Naive thymus-derived CD8-positive, alpha-beta T cell (primary cell): ENCODE results near the gene ZFPM1. TPM values are rescaled to one million over a fixed set of nuclear protein-coding genes. Genes with fewer than 3 reads are reported as not detected.
"Not testable (repeated sequence)": the region's sequence is repeated elsewhere in the genome, so short reads cannot be mapped to it uniquely, and the experiment has no call there.

Source experiments
- ATAC-seq, 2 donors: fragments of 150-1000 bp; cut with Tn5 transposase in 1 of 2; sonication (Bioruptor Pico), chemical (Tn5 transposase) in 1 of 2; 1 replicate in 1 of 2; 2 replicates in 1 of 2; pipeline ENCODE4 v1.10.0; 2021; ENCODE audit warnings: mild to moderate bottlenecking in 2 of 2, moderate library complexity in 2 of 2
- POLR2A ChIA-PET: fragments of 350-600 bp; sonication (Branson Sonifier 250); formaldehyde crosslinking; loops from one replicate; lab custom pipeline; 2021; ENCODE audit warnings: antibody characterized with exemption; lab: Charles Lee
- DNase-seq, 10 donors: peaks; one replicate each; pipeline versions ENCODE4 v3.0.0 to v3.0.0-alpha.2; 2020 to 2022
- H3K27ac Mint-ChIP-seq, 10 donors: one replicate each; pipeline ENCODE4 v1.8.0; 2020 to 2022; ENCODE audit warnings: mild to moderate bottlenecking in 10 of 10, mixed read lengths in 10 of 10, moderate library complexity in 4 of 10, inconsistent platforms in 1 of 10
- H3K27me3 Mint-ChIP-seq, 5 donors: one replicate each; pipeline ENCODE4 v1.8.0; 2021 to 2022; ENCODE audit warnings: mixed read lengths in 5 of 5
- H3K36me3 Mint-ChIP-seq, 3 donors: one replicate each; pipeline ENCODE4 v1.8.0; 2020 to 2022; ENCODE audit warnings: mixed read lengths in 3 of 3, mild to moderate bottlenecking in 2 of 3, inconsistent platforms in 1 of 3
- H3K4me1 Mint-ChIP-seq, 4 donors: one replicate each; pipeline ENCODE4 v1.8.0; 2021 to 2022; ENCODE audit warnings: mixed read lengths in 4 of 4
- H3K4me3 Mint-ChIP-seq, 10 donors: one replicate each; pipeline ENCODE4 v1.8.0; 2020 to 2022; ENCODE audit warnings: mild to moderate bottlenecking in 10 of 10, mixed read lengths in 10 of 10, moderate library complexity in 6 of 10, inconsistent platforms in 1 of 10
- H3K9me3 Mint-ChIP-seq, 9 donors: one replicate each; pipeline ENCODE4 v1.8.0; 2020 to 2022; ENCODE audit warnings: mixed read lengths in 9 of 9, mild to moderate bottlenecking in 3 of 9, inconsistent platforms in 1 of 9, moderate library complexity in 1 of 9
- polyA plus RNA-seq, 3 donors: library from polyadenylated mRNA; unstranded; fragments of 300-500 nt; fragmentation: Illumina TruSeq; gene quantifications; one replicate each; pipeline ENCODE4 v1.2.3, GENCODE V29; 2021
- total RNA-seq, 8 experiments: library from RNA in 2 of 8; stranded (reverse) in 2 of 8; gene quantifications; one replicate each; pipeline ENCODE4 v1.2.3 and lab custom pipeline; 2021 to 2026

Gene ZFPM1
- total and polyA plus RNA-seq, 5 experiments from 2014 or later = 0.23 to 10.8 (median 0.36) TPM

DNA sequence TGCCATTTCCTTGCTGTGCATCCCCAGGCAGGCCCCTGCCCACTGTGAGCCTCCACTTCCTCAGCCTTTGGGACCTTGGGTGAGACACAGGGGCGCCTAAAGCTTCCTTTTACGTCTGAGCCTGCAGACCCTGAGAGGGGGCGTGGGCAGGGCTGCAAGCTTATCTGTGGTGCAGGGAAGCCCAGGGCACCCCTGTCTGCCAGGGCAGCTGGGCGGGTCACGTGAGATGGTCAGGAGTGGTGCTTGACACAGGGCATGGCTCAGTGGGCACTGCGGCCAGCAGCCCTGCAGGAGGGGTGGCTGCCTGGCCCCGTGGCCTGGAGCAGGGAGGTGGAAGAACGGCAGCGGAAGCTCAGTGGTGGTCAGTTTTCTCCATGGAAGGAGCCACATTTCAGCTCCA is 62.3 kb downstream of the ZFPM1 start:
- ATAC-seq (no peak), DNase-seq (no peak)
- peaks cover 0 to 15% (median 1%) of the 10 kb centered on the region in 4 donors for H3K4me1 Mint-ChIP-seq
- peak overlapping the region in 1 of 10 donors; percentile 20 for H3K4me3 Mint-ChIP-seq
- H3K9me3 Mint-ChIP-seq = peaks cover 0 to 31% (median 0%) of the 10 kb centered on the region in 9 donors
- no peaks in the 10 kb centered on the region for H3K27me3 Mint-ChIP-seq
- POLR2A ChIA-PET = no interaction called here
- no peaks in the 10 kb centered on the region for H3K36me3 Mint-ChIP-seq
- peak overlapping the region in 1 of 10 donors; percentile 20 for H3K27ac Mint-ChIP-seq

DNA sequence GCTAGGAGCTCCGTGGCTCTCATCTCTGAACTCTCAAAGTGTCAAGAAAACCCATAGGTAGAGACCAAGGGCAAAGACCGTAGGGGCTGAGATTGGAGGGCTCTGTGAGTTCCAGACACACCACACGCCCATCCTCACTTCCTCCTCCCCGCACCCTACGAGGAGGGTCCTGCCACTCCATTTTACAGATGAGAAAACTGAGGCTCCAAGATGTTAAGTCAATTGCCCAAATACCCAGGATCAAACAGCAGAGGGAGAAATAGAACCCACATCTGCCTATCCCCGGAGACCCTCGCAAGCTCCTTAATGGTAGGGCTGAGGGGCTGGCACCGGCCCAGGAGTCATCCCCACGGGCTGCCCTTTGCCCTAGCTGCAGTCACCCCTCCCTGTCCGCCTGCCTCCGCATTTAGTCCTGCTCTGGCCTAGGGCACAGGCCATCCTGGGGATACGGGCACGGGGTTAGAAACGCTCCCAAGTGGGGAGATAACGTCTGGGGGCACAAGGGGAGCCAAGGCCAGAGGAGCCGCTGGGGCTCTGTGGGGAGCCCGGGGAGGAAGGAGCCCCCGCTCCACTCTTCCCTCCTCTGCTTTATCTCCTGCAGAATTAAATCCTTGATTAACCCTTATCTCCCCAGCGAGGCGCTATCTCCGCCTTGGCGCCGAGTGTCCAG is 63.0 kb downstream of the ZFPM1 start:
- DNase-seq = no peak
- Mint-ChIP-seq H3K27ac (no peak overlapping the region), H3K36me3 (no peaks in the 10 kb centered on the region), H3K4me3 (no peak overlapping the region), H3K4me1 (peaks cover 0 to 15% (median 1%) of the 10 kb centered on the region in 4 donors), H3K9me3 (peaks cover 0 to 31% (median 0%) of the 10 kb centered on the region in 9 donors), H3K27me3 (no peaks in the 10 kb centered on the region)
- ATAC-seq = no peak
- POLR2A ChIA-PET = no interaction called here

DNA sequence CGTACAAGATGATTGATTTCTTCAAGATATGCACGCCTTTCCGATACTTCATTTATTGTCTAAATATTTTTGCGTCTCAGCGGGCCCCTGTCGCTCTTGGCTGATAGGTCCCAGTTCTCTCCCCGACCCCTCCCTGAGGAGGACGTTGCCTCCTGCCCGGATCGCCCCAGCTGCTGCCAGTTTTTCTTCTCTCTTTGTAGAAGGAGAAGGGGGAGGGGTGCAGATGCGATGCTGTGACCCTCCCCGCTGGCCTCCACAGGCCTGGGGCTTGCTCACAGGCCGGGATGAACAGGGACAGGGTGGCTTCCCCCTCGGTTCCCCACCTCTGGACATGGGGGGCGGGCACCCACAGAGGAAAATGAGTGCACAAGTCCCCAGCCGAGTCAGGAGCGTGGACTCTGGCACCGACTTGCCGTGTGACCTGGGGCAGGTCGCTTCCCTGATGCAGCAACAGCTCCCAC is 63.6 kb downstream of the ZFPM1 start:
- no peak overlapping the region for H3K4me3 Mint-ChIP-seq
- POLR2A ChIA-PET = no interaction called here
- peak overlapping the region in 1 of 10 donors; percentile 60 for H3K27ac Mint-ChIP-seq

DNA sequence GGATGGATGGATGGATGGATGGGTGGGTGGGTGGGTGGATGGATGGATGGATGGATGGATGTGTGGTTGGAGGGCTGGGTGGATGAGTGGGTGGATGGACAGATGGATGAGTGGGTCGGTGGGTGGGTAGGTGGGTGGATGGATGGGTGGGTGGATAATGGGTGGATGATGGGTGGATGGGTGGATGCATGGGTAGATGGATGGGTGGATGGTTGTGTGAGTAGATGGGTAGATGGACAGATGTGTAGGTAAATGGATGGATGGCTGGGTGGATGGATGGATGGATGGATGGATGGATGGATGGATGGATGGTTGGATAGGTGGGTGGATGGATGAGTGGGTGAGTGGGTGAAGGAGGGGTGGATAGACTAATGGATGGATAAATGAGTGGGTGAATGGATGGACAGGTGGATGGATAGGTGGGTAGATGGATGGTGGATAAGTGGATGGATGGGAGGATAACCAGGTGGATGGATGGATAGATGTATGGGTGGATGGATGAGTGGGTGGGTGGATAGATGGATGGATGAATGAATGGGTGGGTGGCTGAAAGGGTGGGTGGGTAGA is 64.2 kb downstream of the ZFPM1 start:
- DNase-seq, H3K4me3 Mint-ChIP-seq, POLR2A ChIA-PET, ATAC-seq, H3K36me3 Mint-ChIP-seq, H3K27me3 Mint-ChIP-seq: not testable (repeated sequence)
- Mint-ChIP-seq H3K27ac (peak overlapping the region in 1 of 10 donors; percentile 44), H3K9me3 (peaks cover 0 to 31% (median 0%) of the 10 kb centered on the region in 9 donors), H3K4me1 (peaks cover 0 to 15% (median 1%) of the 10 kb centered on the region in 4 donors)

More for the DNA sequence above, 63.6 kb downstream of the ZFPM1 start:
- DNase-seq = no peak
- H3K9me3 Mint-ChIP-seq = peaks cover 0 to 31% (median 0%) of the 10 kb centered on the region in 9 donors
- ATAC-seq = no peak
- H3K4me1 Mint-ChIP-seq = peaks cover 0 to 15% (median 1%) of the 10 kb centered on the region in 4 donors
- H3K36me3 Mint-ChIP-seq = no peaks in the 10 kb centered on the region
- H3K27me3 Mint-ChIP-seq = no peaks in the 10 kb centered on the region

DNA sequence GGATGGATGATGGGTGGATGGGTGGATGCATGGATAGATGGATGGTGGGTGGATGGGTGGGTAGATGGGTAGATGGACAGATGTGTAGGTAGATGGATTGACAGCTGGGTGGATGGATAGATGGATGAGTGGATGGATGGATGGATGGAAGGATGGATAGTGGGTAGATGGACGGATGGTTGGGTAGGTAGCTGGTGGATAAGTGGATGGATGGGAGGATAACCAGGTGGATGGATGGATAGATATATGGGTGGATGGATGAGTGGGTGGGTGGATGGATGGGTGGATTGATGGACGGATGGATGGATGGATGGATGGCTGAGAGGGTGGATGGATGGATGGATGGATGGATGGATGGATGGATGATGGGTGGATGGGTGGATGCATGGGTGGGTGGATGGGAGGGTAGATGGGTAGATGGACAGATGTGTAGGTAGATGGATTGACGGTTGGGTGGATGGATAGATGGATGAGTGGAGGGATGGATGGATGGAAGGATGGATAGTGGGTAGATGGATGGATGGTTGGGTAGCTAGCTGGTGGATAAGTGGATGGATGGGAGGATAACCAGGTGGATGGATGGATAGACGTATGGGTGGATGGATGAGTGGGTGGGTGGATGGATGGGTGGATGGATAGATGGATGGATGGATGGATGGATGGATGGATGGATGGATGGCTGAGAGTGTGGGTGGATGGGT is 65.5 kb downstream of the ZFPM1 start:
- H3K4me1 Mint-ChIP-seq = peaks cover 0 to 15% (median 2%) of the 10 kb centered on the region in 4 donors
- H3K36me3 Mint-ChIP-seq, H3K27me3 Mint-ChIP-seq, DNase-seq, POLR2A ChIA-PET, ATAC-seq, H3K4me3 Mint-ChIP-seq: not testable (repeated sequence)
- H3K9me3 Mint-ChIP-seq = peaks cover 0 to 31% (median 0%) of the 10 kb centered on the region in 9 donors
- H3K27ac Mint-ChIP-seq = peak overlapping the region in 2 of 10 donors; percentile 14 to 77

DNA sequence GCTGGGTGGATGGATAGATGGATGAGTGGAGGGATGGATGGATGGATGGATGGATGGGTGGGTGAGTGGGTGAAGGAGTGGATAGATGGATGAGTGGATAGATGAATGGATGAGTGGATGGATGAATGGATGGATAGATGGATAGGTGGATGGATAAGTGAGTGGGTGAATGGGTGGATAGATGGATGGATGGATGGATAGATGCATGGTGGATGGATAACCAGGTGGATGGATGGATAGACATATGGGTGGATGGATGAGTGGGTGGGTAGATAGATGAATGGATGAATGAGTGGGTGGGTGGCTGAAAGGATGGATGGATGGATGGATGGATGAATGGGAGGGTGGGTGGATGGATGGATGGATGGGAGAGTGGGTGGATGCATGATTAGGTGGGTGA is 66.2 kb downstream of the ZFPM1 start:
- POLR2A ChIA-PET = no interaction called here
- ATAC-seq (no peak), DNase-seq (no peak)
- H3K27ac Mint-ChIP-seq = peak overlapping the region in 1 of 10 donors; percentile 14
- peaks cover 0 to 31% (median 0%) of the 10 kb centered on the region in 9 donors for H3K9me3 Mint-ChIP-seq
- H3K27me3 Mint-ChIP-seq = no peaks in the 10 kb centered on the region
- H3K4me3 Mint-ChIP-seq = no peak overlapping the region
- no peaks in the 10 kb centered on the region for H3K36me3 Mint-ChIP-seq
- peaks cover 0 to 15% (median 2%) of the 10 kb centered on the region in 4 donors for H3K4me1 Mint-ChIP-seq

DNA sequence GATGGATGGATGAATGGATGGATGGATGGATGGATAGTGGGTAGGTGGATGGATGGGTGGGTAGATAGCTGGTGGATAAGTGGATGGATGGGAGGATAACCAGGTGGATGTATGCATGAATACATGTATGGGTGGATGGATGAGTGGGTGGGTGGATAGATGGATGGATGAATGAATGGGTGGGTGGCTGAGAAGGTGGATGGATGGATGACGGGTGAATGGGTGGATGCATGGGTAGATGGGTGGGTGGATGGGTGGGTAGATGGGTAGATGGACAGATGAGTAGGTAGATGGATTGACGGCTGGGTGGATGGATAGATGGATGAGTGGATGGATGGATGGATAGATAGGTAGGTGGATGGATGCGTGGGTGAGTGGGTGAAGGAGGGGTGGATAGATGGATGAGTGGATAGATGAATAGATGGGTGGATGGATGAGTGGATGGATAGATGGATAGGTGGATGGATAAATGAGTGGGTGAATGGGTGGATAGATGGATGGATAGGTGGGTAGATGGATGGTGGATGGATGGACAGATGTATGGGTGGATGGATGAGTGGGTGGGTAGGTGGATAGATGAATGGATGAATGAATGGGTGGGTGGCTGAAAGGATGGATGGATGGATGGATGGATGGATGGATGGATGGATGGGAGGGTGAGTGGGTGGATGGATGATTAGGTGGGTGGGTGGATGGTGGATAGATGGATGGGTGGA is 67.0 kb downstream of the ZFPM1 start:
- ATAC-seq (no peak), DNase-seq (no peak)
- H3K4me3 Mint-ChIP-seq = no peak overlapping the region
- H3K27me3 Mint-ChIP-seq = no peaks in the 10 kb centered on the region
- peaks cover 0 to 15% (median 3%) of the 10 kb centered on the region in 4 donors for H3K4me1 Mint-ChIP-seq
- peak overlapping the region in 3 of 10 donors; percentile 9 to 69 (median 52) for H3K27ac Mint-ChIP-seq
- no peaks in the 10 kb centered on the region for H3K36me3 Mint-ChIP-seq
- H3K9me3 Mint-ChIP-seq = peaks cover 0 to 31% (median 0%) of the 10 kb centered on the region in 9 donors
- POLR2A ChIA-PET = no interaction called here

DNA sequence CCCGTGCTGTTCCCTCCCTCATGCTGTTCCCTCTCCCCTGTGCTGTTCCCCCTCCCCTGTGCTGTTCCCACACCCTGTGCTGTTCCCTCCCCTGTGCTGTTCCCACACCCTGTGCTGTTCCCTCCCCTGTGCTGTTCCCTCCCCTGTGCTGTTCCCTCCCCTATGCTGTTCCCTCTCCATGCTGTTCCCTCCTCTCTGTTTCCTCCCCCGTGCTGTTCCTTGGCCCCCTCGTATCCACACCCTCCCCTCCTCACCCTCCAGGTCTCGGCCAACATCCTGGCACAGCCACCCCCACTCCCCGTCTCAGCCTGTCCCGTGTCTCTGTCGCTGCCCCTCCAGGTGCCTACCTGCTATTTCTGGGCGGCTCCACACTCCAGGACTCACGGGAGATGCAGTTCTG is 68.6 kb downstream of the ZFPM1 start:
- ATAC-seq (no peak), DNase-seq (no peak)
- Mint-ChIP-seq H3K36me3 (no peaks in the 10 kb centered on the region), H3K27ac (peak overlapping the region in 3 of 10 donors; percentile 15 to 79 (median 66)), H3K4me3 (no peak overlapping the region), H3K27me3 (no peaks in the 10 kb centered on the region), H3K4me1 (peaks cover 0 to 15% (median 7%) of the 10 kb centered on the region in 4 donors), H3K9me3 (peaks cover 0 to 31% (median 0%) of the 10 kb centered on the region in 9 donors)
- POLR2A ChIA-PET = no interaction called here

DNA sequence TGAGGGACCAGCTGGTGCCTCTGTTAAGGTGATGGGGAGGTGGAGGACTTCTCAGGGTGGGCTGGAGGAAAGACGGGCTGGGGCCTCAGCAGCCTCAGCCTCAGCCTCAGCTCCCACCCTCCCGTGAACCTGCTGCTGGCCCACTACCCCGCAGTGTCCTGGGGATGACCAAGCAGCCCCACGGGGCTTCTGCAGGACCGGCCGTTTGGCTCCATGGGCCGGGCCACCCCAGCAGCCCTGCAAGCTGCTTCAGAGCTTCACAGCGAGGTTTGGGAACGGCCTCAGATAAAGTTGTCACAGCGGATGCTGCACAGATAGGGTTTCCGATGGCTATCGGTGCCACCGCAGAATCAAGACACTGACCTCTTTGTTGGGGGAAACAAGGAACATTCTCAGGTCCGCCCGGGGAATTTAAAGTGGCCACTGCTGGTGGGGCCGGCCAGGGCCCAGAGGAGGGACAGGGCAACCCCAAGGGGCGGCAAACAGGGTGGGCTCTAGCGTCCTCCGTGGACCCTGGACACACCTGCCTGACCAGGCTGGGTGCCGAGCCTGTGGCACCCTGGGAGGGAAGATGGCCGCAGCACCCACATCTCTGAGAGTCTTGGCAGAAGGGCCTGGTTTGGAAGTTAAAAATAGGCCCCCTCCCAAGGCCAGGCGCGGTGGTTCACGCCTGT is 69.3 kb downstream of the ZFPM1 start:
- H3K4me3 Mint-ChIP-seq = no peak overlapping the region
- no peak for DNase-seq
- peaks cover 0 to 24% (median 0%) of the 10 kb centered on the region in 9 donors for H3K9me3 Mint-ChIP-seq
- no peaks in the 10 kb centered on the region for H3K36me3 Mint-ChIP-seq
- peak overlapping the region in 6 of 10 donors; percentile 6 to 66 (median 56) for H3K27ac Mint-ChIP-seq
- H3K4me1 Mint-ChIP-seq = peaks cover 0 to 12% (median 7%) of the 10 kb centered on the region in 4 donors
- no peak for ATAC-seq
- no peaks in the 10 kb centered on the region for H3K27me3 Mint-ChIP-seq
- POLR2A ChIA-PET = interaction anchor here (0.5 kb wide), 1 partner anchor 719 kb away, joined by 4 read pairs; no protein-coding TSS in a partner anchor

DNA sequence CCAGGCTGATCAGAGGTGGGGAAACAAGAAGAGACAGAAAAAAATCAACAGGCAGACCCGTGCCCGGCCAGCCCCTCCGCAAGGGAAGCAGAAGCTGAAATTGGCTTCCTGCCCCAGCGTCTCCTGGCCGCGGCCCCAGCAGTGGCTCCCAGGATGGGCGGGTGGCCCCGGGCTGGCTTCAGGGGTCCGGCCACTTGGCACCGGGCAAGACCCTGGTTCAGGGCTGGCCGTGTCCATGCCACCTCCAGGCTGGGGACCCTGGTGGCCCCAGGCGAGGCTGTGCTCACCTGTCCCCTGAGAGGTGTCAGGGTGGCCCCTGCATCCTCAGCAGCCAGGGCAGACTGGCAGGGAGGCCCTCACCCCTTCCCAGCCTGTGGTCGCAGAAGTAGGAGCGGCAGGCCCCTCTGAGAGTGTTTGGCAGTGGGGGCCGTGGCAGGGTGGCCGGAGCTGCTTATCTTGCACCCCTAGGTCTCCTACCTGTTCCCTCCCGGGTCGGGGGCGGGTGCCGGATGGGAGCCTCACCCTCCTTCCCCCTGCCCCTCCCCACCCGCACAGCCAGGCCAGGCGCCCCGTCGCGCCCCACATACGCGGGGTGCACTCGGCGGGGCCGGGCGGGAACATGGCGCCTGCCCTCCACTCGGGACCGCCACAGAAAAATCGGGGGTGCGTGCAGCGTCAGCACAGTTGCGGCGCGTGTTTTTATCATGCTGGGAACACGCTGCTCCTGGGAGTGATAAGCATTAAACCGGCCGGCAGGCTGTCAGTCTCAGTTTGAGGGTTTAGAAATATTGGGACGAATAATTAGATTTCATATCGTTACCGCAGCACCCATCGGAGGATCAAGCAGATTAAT is 70.5 kb downstream of the ZFPM1 start:
- no peak overlapping the region for H3K27ac Mint-ChIP-seq
- no peaks in the 10 kb centered on the region for H3K36me3 Mint-ChIP-seq
- DNase-seq (no peak), ATAC-seq (no peak)
- H3K4me3 Mint-ChIP-seq = no peak overlapping the region
- H3K4me1 Mint-ChIP-seq = peaks cover 0 to 9% (median 8%) of the 10 kb centered on the region in 4 donors
- POLR2A ChIA-PET = no interaction called here
- H3K9me3 Mint-ChIP-seq = peaks cover 0 to 13% (median 0%) of the 10 kb centered on the region in 9 donors
- H3K27me3 Mint-ChIP-seq = no peaks in the 10 kb centered on the region

DNA sequence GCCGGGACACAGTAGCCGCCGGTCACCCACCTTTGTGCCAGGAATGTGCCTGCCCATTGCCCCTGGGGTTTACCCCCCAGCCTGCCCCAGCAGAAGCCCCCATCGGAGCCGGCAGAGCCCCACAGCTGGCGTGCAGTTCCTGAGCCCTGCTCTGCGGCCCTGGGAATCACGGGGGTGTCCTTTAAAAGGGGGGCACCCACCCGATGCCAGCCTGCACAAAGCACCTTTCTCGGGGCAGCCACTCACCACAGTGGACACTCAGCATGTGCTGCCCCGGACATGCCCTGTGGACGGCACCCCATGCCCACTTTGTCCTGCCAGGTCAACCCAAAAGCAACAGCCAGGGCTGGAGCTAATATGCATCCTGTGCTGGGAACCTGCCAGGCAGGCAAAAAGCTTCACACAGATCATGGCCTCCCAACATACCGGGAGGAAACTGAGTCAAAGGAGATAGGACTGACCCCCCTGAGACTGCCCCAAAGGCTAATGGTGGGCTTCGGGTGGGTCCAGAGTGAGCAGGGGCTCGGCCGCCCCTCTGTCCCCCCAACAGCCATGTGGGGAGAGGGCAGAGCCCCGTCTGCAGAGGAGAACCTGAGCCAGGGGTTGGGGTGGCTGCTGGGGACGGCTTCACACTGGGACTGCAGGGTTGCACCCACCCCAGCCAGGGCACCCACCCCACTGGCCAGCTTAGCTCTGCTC is 71.3 kb downstream of the ZFPM1 start:
- H3K27ac Mint-ChIP-seq = peak overlapping the region in 3 of 10 donors; percentile 7 to 67 (median 41)
- no peaks in the 10 kb centered on the region for H3K36me3 Mint-ChIP-seq
- ATAC-seq (no peak), DNase-seq (no peak)
- POLR2A ChIA-PET = no interaction called here
- no peaks in the 10 kb centered on the region for H3K27me3 Mint-ChIP-seq
- peaks cover 0 to 4% (median 0%) of the 10 kb centered on the region in 9 donors for H3K9me3 Mint-ChIP-seq
- H3K4me3 Mint-ChIP-seq = no peak overlapping the region
- peaks cover 0 to 9% (median 6%) of the 10 kb centered on the region in 4 donors for H3K4me1 Mint-ChIP-seq
